HG03521 (cell line): ENCODE results near the gene GLT8D1.
"Not testable (repeated sequence)": the region's sequence is repeated elsewhere in the genome, so short reads cannot be mapped to it uniquely, and the experiment has no call there.

Source experiments
- ATAC-seq: cut with Tn5 transposase; IDR thresholded peaks from one replicate; pipeline ENCODE4 v1.9.1; 2021; ENCODE audit warnings: mild to moderate bottlenecking, moderate library complexity; ENCODE audit not compliant: unreplicated experiment

The GLT8D1 gene, protein sequence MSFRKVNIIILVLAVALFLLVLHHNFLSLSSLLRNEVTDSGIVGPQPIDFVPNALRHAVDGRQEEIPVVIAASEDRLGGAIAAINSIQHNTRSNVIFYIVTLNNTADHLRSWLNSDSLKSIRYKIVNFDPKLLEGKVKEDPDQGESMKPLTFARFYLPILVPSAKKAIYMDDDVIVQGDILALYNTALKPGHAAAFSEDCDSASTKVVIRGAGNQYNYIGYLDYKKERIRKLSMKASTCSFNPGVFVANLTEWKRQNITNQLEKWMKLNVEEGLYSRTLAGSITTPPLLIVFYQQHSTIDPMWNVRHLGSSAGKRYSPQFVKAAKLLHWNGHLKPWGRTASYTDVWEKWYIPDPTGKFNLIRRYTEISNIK

DNA sequence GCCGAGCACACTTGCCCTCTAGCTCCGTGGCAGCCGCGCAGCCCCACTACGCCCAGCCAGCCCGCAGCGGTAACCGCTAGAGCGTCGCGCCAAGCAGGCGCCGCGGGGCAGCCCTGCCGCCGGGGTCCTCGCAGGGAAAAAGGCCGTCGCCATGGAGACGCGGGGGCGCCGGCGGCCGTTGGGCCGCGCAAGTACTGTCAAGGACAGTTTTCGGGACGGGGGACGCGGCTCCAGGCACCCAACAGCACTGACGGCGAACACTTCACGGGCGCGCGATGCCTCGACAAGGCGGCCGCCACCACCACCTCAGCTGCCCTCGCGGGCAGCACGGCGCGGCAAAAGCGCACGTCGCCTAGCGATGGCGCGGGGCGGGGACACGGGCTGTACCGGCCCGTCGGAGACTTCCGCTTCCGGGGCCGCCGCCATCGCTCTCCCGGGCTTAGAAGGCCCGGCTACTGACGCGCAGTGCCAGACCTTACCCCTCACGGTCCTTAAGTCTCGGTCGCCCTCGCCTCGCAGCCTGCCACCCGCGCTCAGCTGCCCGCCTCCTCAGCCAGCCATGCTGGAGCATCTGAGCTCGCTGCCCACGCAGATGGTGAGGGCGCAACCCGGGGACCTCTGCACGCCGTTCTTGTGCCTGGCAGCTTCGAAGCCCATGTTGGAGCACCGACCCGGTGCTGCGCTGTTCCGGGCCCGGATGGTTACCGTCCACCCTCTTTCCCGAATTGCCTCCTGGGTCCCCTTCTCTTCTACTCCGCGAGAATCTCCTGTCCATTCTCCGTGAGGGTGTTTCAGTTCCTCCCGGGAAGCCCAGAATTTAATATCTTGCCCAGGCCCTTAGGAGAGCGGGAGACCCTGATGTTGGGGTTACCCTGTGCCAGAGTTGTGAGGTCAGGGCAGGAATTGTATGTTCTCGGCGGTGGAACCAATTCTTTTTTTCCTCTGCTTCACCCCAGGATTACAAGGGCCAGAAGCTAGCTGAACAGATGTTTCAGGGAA is at the start of gene GLT8D1, which contains the start of gene SPCS1:
Gene GLT8D1 (minus strand): TSS at position 104 of the 999 bp plus-strand sequence. CDS start 5,331 bp downstream, outside the sequence.
Gene SPCS1 (plus strand): TSS at position 419 of the 999 bp plus-strand sequence. CDS start 141 bp downstream, at position 560.
- peak; percentile 81 for ATAC-seq

DNA sequence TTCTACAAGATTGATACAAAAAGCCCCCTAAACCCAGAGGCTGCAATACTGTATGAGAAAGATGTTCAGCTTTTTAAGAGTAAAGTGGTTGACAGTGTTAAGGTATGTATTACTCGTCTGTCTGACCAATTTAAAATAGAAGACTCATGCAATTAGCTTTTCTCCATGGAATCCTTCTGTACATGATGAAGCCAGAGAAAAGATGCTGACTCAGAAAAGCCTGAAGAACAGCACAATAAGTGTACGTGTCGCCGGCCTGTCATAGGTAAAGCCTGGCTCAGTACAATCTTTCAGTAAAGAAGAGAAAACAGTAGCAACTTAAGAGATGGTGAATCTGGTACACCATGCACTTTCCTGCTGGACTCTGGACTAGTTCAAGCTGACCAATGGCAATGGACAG is 48.8 kb upstream of the GLT8D1 start:
- no peak for ATAC-seq

DNA sequence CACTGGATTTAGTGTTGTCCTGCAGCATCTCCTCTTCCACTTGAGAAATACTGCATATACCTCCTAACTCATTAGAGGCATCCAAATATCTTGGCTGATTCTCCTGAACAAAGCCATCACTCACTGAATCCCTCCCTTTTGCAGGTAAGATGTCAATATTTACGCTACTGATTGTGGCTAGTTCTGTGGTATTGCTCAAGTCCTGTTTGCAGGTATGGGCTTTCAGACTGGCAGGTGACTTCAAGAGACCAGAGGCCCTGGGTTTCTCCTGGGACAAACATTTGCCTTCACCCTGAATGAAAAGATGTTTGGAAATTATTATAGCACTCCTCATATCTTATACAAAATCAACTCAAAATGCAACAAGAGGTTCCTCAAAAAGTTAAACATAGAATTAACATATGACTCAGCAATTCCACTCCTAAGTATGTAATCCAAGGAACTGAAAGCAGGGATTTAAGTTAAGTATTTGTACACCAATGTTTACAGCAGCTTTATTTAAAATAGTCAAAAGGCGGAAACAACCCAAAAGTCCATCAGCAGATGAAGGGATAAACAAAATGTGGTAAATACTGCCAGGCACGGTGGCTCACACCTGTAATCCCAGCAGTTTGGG is 46.6 kb upstream of the GLT8D1 start:
- ATAC-seq = no peak

DNA sequence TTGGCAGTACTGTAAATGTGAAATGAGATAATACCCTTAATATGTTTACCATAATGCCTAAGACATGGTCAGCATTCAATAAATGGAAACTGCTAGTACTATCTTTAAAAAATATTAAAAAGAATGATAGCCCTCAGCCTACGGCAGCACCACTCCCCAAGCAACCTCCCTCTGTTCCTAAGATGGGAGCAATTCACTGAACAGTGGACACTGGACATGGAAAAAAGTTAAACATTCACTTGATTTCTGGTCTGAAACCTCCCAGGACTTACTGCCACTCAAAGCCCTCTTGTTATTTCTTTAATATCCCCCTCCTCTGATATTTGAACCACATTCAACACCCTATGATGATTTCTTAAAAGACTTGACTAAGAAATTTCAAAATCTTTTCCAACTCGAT is 38.1 kb upstream of the GLT8D1 start:
- ATAC-seq = no peak

DNA sequence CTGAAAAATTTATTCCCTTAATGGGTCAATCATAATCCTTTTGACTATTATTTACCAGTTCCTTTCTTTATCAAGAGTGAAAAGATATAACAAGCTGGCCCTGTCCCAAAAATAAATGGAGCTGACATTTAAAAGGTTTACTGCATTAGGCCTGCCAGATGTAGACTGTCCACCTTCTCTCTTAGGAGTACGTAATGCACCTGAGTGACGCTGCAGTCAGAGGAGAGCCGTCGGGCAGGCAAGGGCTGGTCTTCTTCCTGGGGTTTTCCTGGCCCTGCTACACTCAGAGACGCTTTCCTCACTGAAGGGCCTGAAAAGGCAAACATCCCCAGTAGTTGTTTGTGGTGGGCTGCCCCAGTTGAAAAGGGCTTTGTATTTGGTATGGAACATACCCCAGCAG is 37.6 kb upstream of the GLT8D1 start:
- ATAC-seq = no peak

DNA sequence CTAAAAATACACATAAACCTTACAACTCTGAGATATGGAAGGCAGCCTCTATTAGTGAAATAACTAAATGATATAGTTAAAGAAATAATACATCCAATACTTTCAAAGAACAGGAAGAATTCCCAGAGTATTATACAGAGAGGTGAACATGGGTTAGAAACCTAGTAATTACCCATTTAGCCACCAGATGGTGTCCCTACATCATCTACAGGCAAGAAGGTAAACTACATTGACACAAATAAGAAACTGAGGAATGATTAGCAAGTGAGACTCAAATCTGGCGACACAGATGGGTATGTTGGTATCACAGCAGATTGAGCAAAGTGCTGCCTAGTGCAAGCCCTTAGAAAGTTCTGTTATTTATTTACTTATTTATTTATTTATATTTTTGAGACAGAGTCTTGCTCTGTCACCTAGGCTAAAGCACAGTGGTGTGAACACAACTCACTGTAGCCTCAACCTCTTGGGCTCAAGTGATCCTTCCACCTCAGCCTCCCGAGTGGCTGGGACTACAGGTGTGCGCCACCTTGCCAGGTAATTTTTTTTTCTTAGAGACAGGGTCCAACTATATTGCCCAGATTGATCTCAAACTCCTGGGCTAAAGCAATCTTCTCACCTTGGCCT is 36.9 kb upstream of the GLT8D1 start:
- no peak for ATAC-seq

DNA sequence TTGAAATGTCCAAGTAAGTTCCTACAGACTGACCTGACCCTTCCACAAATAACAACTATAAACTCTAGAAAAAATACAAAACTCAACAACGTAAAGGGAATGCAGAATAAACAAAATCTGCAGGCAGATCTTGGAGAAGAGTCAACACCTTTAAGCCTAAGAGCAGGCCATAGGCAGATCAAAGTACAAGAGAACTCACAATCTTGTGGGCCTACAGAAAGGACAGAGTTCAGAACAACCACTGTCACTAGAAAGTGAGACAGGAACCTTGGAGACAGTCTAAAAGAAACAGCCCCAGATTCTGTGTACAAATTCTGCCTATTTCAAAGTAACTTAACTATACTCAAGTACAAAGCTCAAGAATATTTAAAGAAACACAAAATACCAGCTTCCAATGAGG is 34.1 kb upstream of the GLT8D1 start:
- ATAC-seq = no peak

DNA sequence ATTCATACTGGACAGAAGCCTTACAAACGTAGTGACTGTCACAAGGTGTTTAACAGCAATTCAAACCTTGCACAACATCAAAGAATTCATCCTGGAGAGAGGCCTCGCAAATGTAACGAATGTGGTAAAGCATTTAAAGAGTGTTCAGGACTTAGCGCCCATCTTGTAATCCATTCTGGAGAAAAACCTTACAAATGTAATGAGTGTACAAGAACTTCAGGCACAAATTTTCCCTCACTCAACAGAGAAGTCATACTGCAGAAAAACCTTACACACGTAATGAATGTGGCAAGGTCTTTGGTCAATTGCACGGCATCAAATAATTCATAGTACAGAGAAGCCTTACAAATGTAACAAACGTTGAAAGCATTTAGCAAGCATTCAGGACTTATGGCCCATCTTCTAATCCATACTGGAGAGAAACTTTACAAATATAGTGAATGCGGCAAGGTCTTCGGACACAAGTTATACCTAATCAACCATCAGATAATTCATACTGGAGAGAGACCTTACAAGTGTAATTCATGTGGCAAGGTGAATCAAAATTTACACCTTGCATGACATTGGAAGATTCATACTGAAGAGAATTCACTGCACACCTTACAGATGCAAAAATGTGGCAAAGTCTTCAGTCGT is 27.8 kb upstream of the GLT8D1 start:
- no peak for ATAC-seq

DNA sequence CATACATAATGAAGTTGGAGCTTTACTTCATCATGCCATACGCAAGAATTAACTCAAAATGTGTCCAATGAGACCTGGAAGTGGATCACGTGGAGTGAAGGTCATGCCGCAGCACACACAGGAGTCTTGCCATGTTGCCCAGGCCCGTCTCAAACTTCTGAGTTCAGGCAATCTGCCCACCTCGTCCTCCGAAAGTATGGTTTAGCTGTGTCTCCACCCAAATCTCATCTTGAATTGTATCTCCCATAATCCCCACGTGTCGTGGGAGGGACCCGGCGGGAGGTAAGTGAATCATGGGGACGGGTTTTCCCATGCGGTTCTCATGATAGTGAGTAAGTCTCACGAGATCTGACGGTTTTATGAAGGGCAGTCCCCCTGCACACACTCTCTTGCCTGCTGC is 26.0 kb upstream of the GLT8D1 start:
- no peak for ATAC-seq

DNA sequence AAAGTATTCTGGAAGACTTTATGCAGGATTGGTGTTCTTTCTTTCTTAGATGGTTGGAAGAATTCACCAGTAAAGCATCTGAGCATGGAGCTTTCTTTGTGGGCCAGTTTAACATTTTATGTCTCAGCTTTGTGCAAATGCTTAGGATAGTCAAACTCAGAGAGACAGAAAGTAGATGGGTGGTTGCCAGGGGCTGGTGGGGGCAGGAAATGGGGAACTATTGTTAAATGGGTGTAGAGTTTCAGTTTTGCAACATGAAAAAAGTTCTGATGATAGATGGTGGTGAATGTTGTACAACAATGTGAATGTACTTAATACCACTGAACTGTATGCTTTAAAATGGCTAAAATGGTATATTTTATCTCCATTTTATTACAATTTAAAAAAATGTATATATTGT is 25.1 kb upstream of the GLT8D1 start:
- ATAC-seq = no peak

DNA sequence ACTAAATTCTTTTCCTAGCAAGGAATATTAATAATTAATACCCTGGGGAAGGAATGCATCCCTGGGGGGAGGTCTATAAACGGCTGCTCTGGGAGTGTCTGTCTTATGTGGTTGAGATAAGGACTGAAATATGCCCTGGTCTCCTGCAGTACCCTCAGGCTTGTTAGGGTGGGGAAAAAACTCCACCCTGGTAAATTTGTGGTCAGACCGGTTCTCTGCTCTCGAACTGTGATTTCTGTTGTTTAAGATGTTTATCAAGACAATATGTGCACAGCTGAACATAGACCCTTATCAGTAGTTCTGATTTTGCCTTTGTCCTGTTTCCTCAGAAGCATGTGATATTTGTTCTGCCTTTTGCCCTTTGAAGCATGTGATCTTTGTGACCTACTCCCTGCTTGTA is 23.2 kb upstream of the GLT8D1 start:
- ATAC-seq = not testable (repeated sequence)

DNA sequence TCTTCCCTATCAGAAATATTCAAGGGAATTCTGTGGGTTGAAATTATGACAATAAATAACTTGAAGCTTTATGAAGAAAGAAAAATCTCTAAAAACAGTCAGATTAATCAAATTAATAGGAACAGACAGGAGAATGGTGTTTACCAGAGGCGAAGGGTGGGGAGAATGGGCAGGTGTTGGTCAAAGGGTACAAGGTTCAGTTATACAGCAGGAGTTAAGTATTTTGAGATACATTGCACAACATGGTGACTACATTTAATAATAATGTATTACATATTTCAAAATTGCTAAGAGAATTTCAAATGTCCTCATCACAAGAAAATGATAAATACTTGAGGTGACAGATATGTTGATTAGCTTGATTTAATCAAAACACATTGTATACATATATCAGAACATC is 18.9 kb upstream of the GLT8D1 start:
- ATAC-seq = no peak

DNA sequence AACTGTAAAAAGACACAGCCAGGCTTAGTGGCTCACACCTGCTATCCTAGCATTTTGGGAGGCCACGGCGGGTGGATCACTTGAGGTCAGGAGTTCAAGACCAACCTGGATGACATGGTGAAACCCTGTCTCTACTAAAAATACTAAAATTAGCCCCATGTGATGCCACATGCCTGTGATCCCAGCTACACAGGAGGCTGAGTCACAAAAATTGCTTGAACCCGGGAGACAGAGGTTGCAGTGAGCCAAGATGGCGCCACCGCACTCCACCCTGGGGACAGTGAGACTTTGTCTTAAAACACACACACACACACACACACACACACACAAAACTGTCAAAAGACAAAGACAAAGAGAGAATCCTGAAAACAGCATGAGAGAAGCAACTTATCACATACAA is 18.3 kb upstream of the GLT8D1 start:
- ATAC-seq = no peak

DNA sequence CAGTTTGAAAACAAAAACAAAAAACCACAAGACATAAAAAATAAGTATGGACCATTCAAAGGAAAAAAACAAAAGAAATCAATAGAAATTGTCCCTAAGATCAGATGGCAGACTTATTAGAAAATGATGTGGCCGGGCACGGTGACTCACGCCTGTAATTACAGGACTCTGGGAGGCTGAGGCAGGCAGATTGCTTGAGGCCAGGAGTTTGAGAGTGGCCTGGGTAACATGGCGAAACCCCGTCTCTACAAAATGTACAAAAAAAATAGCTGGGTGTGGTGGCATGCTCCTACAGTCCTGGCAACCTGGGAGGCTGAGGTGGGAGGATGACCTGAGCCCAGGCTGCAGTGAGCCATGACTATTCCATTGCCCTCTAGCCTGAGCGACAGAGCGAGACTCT is 16.9 kb upstream of the GLT8D1 start:
- ATAC-seq = no peak

DNA sequence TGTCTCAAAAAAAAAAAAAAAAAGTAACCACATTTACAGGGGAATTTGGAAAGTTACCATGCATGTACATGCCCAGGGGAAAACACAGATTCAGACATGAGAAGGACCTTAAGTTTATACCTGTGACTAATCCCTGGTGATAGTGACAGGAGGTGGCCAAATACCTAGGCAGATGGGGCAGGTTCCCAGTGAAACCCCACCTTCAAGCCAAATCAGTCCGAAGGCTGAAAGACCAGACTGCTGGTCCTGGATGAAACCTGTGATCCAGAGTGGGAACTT is 16.1 kb upstream of the GLT8D1 start:
- ATAC-seq = no peak

DNA sequence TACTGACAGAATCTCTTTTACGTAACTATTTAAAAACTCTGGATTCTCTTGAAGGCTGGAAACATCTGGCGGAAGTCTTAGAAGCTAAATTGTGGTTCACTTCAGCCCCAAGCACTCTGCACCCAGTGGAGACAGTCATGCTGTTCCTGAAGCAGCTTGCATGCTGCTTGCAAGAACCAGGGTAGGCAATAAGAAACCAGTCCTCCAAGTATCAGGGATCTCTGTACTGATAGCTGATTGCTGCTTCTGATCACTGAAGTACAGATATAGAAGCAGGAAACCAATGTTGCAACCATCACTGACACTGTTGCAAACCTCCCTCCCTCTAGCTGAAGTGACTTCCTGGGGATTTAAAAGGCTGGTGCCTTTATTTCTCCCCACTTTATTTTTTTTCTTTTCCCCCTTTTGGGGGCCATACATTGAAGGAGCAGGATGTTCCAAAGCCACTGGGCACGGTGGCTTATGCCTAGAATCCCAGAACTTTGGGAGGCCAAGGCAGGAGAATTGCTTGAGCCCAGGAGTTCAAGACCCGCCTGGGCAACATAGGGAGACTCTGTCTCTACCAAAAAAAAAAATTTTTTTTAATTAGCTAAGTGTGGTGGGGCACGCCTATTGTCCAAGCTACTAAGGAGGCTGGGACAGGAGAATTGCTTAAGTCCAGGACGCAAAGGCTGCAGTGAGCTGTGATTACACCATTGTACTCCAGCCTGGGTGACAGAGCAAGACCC is 15.6 kb upstream of the GLT8D1 start:
- ATAC-seq = no peak

DNA sequence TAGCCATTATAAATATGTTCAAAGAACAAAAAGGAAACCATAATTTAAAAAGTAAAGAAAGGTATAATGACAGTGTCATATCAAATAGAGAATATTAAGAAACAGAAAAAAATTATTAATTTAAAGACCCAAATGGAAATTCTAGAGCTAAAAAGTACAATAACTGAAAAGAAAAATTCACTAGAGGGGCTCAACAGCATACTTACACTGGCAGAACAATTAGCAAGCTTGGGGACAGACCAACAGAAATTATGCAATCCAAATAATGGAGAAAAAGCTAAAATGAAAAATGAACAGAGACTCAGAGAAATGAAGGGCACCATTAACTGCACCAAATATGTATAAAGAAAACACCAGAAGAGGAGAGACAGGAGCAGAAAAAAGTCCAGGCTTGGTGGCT is 14.0 kb upstream of the GLT8D1 start:
- ATAC-seq = no peak

DNA sequence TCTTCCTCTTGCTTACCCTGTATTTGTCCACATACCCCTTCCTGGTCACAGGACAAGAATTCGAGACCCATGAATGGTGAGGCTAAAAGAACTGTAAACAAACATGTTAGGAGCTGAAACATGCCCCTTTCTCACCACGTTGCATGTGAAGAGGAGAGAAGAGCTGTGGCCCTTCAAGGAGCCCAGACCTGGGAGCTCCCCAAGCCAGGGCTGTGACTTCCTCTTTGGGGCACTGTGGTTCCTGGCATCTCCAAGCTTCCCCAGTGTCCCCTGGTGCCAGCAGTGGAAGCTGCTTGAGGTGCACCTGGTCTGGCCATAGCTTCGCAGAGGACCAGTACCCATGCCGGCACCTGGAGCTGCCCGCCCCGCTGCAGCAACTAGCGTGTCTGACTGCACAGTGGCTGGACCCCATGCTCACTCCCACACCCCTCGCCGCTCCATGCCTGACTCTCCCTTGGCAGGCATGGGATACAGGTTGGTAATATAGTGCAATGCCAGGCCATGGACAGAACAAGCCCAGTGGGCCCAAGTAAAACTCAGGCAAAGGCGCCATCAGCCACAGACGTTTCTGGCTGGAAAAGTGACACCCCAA is 10.2 kb upstream of the GLT8D1 start:
- ATAC-seq = no peak
